Measurements from ENCODE around the gene SLC10A6.

- TF ChIP-seq CTCF (conservative IDR thresholded peaks at IDR 0.05; ENCODE audit: low read depth, low read length) (no peak), EZH2 (IDR thresholded peaks at IDR 0.05; ENCODE audit: borderline replicate concordance, low read depth, low read length, poor library complexity, severe bottlenecking) (no peak)
These were observed 45.3 kb upstream of the SLC10A6 start for GRCh38 chr4:86894455-86894854.
